ENCODE results near the gene PID1.

PID1 gene

GRCh38 chr2:229231885-229232284 lies 39.2 kb downstream of the PID1 start:
- Histone ChIP-seq H3K4me1 (no peaks in the 10 kb centered on the region), H3K4me3 (no peak overlapping the region), H3K36me3 (no peaks in the 10 kb centered on the region), H3K27ac (no peak overlapping the region), H3K27me3 (no peaks in the 10 kb centered on the region), H3K9me3 (no peaks in the 10 kb centered on the region)
- intact Hi-C loops (cut with DNase I; ENCODE audit: low total_unique reads), result no loop called here
- TF ChIP-seq CTCF (IDR thresholded peaks at IDR 0.05), result no peak
- no peak for DNase-seq

- TF ChIP-seq CTCF (IDR thresholded peaks at IDR 0.05), result no peak
- H3K36me3 ChIP-seq, result no peaks in the 10 kb centered on the region
- no peak for DNase-seq
- no peak overlapping the region for H3K27ac ChIP-seq
- intact Hi-C loops (cut with DNase I; ENCODE audit: low total_unique reads), result no loop called here
- H3K27me3 ChIP-seq, result no peaks in the 10 kb centered on the region
- no peaks in the 10 kb centered on the region for H3K4me1 ChIP-seq
- no peak overlapping the region for H3K4me3 ChIP-seq
- no peaks in the 10 kb centered on the region for H3K9me3 ChIP-seq
Observed at GRCh38 chr2:229231328-229231868, 39.7 kb downstream of the PID1 start.

GRCh38 chr2:229230911-229231310 lies 40.2 kb downstream of the PID1 start:
- no peaks in the 10 kb centered on the region for H3K9me3 ChIP-seq
- H3K36me3 ChIP-seq, result no peaks in the 10 kb centered on the region
- H3K27me3 ChIP-seq, result no peaks in the 10 kb centered on the region
- TF ChIP-seq CTCF (IDR thresholded peaks at IDR 0.05), result no peak
- intact Hi-C loops (cut with DNase I; ENCODE audit: low total_unique reads), result no loop called here
- no peak overlapping the region for H3K4me3 ChIP-seq
- no peak for DNase-seq
- no peaks in the 10 kb centered on the region for H3K4me1 ChIP-seq
- H3K27ac ChIP-seq, result no peak overlapping the region

- Histone ChIP-seq H3K27me3 (no peaks in the 10 kb centered on the region), H3K9me3 (no peaks in the 10 kb centered on the region), H3K36me3 (no peaks in the 10 kb centered on the region), H3K4me3 (no peak overlapping the region), H3K4me1 (no peaks in the 10 kb centered on the region), H3K27ac (no peak overlapping the region)
- intact Hi-C loops (cut with DNase I; ENCODE audit: low total_unique reads), result no loop called here
- no peak for DNase-seq
- no peak for TF ChIP-seq CTCF (IDR thresholded peaks at IDR 0.05)
Observed at GRCh38 chr2:229230256-229230655, 40.8 kb downstream of the PID1 start.

GRCh38 chr2:229226382-229226781 lies 44.7 kb downstream of the PID1 start:
- Histone ChIP-seq H3K36me3 (no peaks in the 10 kb centered on the region), H3K9me3 (no peaks in the 10 kb centered on the region), H3K27ac (no peak overlapping the region), H3K4me1 (no peaks in the 10 kb centered on the region), H3K4me3 (no peak overlapping the region), H3K27me3 (no peaks in the 10 kb centered on the region)
- intact Hi-C loops (cut with DNase I; ENCODE audit: low total_unique reads), result no loop called here
- peak; percentile 43 to 68 for DNase-seq
- no peak for TF ChIP-seq CTCF (IDR thresholded peaks at IDR 0.05)

GRCh38 chr2:229223107-229223506 lies 48.0 kb downstream of the PID1 start:
- no peaks in the 10 kb centered on the region for H3K9me3 ChIP-seq
- intact Hi-C loops (cut with DNase I; ENCODE audit: low total_unique reads), result no loop called here
- no peaks in the 10 kb centered on the region for H3K36me3 ChIP-seq

More at GRCh38 chr2:229223107-229223506, 48.0 kb downstream of the PID1 start:
- H3K4me1 ChIP-seq, result no peaks in the 10 kb centered on the region
- no peak overlapping the region for H3K27ac ChIP-seq
- H3K27me3 ChIP-seq, result no peaks in the 10 kb centered on the region
- no peak overlapping the region for H3K4me3 ChIP-seq
- TF ChIP-seq CTCF (IDR thresholded peaks at IDR 0.05), result no peak
- DNase-seq, result no peak

Data from tibial artery (tissue), 4 donors.